ENCODE data around the gene ARL13B.
"Not testable (repeated sequence)": the region's sequence is repeated elsewhere in the genome, so short reads cannot be mapped to it uniquely, and the experiment has no call there.

Gene ARL13B

DNA sequence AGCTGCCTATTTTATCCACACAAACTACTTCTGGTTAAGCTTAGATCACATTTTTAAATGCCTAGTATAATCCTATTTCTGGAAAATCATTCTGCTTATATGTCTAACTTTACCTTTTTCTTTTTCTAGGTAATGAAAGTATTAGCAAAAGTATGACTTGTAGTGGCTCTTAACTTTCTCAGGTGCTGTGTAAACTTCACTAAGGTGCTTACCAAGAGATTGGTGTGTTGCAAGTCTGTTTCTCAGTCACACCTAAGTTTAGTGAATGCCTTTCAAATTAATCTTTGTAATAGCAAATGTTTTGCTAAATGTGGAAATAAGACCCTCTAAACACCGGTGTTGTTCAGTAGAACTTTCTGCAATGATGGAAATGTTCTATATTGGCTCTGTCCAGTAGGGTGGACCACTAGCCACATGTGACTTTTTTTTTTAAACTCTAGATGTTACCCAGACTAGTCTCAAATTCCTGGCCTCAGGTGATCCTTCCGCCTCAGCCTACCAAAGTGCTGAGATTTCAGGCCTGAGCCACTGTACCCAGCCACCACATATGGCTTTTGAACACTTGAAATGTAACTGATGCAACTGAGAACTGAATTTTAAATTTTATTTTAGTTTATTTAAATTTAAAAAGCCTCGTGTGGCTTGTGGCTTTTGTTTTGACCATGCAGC, 22.0 kb downstream of the ARL13B start:
- no peak for DNase-seq

DNA sequence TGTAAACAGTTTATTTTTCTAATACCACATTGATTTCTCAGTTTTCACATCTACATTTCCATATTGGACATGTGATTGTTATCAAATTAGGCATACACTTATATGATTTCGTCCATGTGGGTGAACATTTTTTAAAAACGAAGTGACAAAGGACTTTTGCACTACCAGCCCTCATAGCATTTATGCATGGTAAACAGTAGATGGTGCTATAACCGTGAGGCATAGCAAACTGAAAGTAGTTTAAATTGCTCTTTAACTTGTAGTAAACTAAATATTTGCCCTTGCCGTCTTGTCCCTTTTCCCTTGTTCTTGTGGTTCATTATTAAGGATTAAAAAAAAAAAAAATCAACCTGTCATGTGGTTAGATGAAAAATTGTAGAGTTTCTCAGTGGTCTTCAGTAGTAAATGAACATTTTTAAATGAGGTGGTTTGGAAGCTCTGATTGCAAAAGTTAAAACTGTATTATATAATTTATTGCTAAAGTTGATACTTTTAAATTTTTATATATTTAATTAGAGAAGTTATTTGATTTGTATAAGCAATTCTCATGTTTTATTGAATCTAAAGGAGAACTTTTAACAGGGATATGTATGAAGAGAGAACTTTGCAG, 24.5 kb downstream of the ARL13B start:
- no peak for DNase-seq

DNA sequence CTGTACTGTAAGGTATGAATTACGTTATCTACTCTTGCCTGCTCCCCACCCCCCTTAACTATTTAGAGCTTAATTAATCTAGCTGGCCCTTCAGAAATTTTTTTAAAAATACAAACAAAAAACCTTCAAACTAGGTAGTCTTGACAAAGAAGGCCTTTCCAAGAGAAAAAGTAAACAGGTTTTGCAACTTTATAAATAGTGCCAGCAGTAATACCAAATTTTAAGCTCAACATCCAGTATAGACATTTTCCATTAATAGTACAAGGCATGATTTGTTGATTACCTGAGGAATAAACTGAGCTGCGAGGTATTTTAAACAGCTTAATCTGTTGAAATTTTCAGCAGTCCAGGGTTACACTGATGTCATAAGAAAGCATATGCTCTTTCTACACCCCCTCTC, 28.3 kb downstream of the ARL13B start:
- no peak for DNase-seq

DNA sequence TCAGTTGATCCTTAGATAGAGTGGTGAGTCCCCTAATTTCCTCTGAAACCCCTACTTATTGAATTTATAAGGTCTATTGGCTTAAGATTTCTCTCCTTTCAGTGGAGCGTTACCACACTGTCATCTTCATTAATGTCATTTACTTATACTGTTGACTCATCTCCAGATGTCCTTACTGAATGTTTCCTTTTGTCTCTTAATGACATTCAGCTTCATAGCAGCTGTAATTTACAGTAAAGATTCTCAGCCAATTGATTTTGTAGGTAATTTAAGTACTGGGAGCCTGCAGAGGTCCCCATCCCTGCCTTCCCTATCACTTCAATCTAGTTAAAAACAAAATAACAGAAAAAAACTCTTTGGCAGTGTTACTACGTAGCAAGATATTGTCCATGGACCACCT, 29.7 kb downstream of the ARL13B start:
- DNase-seq: no peak

- no peak for DNase-seq
These were observed 31.3 kb downstream of the ARL13B start for GRCh38 chr3:94011233-94011711.

- DNase-seq: no peak
These were observed 32.2 kb downstream of the ARL13B start for GRCh38 chr3:94012185-94012584.

GRCh38 chr3:94015025-94015424, 35.1 kb downstream of the ARL13B start:
- DNase-seq: no peak

GRCh38 chr3:94019659-94020058, 39.7 kb downstream of the ARL13B start:
- no peak for DNase-seq

DNA sequence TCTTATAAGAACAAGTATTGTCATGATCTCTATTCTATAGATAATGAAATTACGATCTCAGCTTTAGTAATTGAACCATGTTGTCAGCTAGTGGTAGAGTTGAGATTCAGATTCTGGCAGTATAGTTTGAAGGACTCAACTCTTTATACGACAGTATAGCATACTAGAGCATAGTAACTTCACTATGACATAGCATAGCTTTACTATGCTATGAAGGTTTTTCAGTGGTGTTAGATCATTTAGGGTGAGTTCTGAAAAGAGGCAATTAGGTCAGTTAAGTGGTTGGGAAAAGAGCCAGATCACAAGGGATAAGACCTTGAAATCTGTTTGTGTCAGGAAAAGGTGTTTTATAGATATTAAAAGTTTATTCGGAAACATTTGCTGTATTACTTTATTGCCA, 40.3 kb downstream of the ARL13B start:
- DNase-seq: no peak

DNA sequence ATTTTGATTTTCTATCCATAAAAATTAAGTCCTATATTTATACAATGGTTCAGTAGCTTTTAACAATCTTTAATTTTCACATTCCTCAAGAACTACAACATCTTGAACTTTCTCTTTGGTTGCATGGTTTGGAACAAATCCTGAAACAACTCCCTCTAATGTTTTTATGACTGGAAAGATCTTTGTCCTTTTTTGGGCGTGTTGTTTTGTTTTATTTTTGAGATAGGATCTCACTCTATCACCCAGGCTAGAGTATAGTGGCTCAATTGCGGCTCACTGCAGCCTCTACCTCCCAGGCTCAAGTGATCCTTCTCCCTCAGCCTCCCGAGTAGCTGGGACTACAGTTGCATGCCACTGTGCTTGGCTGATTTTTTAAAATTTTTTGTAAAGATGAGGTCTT, 44.4 kb downstream of the ARL13B start:
- DNase-seq: no peak

- DNase-seq: no peak
These were observed 46.7 kb downstream of the ARL13B start for GRCh38 chr3:94026623-94027022.

DNA sequence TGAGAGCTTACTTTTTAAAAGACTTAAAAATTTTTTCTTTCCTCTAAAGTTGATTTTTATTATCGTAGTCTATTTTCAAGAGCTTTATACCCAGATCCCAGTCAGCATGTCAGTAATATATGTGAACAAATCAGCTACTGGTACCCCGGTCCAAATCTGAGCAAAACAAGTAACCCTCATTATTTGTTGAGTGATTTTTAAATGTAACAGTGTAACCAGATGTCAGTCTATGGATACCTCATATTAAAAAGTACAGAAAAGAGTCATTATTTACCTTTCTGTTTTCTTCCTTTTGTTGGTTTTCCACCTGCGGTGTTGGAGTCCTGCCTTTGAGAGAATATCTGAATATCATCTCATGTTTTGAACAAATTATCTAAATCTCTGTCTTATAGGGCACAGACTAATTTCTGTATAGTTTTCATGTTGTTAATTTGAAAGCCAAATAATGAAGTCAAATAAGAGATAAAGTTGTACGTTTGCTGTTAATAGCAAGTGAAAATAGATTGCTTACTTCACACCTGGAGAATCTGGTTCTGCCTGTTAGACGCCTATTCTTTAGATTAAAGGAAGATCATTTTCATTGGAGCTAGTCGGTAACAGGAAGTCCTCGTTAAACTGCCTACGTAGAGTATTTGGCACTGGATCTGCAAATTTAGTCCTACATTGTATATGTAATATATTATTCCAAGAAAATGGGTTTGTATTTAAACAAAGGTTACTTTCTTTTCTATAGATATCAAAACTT, 48.3 kb downstream of the ARL13B start, which contains the start of gene STX19:
Gene STX19 (minus strand): TSS at position 505 of the 745 bp plus-strand sequence. CDS start 13,328 bp downstream, outside the sequence.
- DNase-seq: no peak

DNA sequence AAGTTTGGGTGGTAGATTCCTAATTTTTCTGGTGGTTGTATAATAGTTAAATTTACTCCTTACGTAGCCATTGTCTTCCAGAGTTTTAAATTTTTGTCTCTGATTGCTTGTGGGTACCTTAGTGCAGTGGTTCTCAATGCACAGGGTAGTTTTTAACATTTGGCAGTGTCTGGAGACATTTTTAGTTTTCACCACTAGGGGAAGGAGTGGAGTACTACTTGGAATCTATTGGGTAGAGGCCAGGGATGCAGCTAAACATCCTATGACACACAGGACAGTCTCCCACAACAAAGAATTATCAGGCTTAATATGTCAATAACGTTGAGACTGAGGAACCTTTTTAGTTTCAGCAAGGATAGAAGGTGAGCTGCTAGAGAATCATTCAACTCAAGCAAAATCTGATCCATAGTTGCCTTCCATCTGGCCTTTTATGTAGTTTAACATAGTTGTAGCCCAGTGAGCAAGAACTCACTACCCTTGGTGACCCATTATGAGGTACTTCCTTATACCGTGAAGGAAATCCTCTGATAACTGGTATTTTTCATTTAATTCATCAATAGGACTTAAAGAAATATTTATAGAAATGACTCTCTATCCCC, 57.1 kb downstream of the ARL13B start:
- peak; percentile 17 for DNase-seq

- DNase-seq: no peak
These were observed 63.3 kb downstream of the ARL13B start for GRCh38 chr3:94043285-94043684.

DNA sequence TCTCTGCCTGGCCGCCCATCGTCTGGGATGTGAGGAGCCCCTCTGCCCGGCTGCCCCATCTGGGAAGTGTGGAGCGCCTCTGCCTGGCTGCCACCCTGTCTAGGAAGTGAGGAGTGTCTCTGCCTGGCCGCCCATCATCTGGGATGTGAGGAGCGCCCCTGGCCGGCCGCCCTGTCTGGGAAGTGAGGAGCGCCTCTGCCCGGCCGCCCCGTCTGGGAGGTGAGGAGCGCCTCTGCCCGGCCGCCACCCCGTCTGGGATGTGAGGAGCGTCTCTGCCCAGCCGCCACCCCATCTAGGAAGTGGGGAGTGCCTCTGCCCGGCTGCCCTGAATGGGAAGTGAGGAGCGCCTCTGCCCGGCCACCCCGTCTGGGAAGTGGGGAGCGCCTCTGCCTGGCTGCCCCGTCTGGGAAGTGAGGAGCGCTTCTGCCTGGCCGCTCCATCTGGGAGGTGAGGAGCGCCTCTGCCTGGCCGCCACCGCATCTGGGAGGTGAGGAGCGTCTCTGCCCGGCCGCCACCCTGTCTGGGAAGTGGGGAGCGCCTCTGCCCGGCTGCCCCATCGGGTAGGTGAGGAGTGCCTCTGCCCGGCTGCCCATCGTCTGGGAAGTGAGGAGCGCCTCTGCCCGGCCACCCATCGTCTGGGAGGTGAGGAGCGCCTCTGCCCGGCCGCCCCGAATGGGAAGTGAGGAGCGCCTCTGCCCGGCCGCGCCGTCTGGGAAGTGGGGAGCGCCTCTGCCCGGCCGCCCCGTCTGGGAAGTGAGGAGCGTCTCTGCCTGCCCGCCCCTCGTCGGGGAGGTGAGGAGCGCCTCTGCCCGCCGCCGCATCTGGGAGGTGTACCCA, 64.4 kb downstream of the ARL13B start:
- not testable (repeated sequence) for DNase-seq

DNA sequence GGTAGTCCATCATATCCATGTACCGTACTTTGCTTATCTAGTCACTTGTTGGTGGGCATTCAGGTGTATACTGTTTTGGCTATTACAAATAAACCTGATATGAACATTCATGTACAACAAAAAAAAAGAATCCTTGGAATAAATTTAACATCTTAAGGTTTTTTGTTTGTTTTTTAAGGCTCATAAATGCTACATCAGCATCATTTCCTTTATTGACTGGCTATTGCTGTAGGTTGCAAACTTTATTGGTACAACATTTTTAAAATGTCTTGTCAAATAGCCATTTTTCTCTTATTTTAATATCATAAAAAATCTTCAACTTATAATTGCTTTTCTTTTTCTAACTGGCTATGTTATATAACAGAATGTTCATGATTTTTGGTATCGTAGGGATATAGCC, 66.6 kb downstream of the ARL13B start:
- DNase-seq: no peak

- DNase-seq: no peak
These were observed 69.3 kb downstream of the ARL13B start for GRCh38 chr3:94049267-94049666.

- no peak for DNase-seq
These were observed 70.6 kb downstream of the ARL13B start for GRCh38 chr3:94050546-94050945.

DNA sequence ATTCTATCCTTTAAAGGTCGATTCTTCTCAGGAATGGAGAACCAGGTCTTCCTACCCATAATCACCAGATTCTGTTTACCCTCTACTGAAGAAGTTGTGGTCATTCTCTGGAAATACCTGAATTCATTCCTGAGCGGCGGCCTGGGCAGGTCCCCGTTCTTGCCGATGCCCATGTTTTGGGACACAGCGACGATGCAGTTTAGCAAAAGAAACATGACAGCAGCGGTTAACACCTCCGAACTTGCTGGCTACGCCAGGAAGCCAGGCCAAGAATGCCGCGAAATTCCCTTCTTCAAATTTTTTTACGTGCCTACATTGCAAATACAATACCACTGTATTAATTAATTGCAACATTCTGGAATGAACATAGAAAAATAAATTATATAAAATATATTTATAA, 81.3 kb downstream of the ARL13B start:
- no peak for DNase-seq

- DNase-seq: peak; percentile 39
These were observed 82.8 kb downstream of the ARL13B start, which contains the start of the genes DHFR2 and NSUN3 for GRCh38 chr3:94062513-94063404. TSS of gene DHFR2 (minus strand) at chr3:94062916. CDS start at chr3:94061511, 1,405 bp downstream. TSS of gene NSUN3 (plus strand) at chr3:94063061. CDS start at chr3:94063127, 66 bp downstream.

DNA sequence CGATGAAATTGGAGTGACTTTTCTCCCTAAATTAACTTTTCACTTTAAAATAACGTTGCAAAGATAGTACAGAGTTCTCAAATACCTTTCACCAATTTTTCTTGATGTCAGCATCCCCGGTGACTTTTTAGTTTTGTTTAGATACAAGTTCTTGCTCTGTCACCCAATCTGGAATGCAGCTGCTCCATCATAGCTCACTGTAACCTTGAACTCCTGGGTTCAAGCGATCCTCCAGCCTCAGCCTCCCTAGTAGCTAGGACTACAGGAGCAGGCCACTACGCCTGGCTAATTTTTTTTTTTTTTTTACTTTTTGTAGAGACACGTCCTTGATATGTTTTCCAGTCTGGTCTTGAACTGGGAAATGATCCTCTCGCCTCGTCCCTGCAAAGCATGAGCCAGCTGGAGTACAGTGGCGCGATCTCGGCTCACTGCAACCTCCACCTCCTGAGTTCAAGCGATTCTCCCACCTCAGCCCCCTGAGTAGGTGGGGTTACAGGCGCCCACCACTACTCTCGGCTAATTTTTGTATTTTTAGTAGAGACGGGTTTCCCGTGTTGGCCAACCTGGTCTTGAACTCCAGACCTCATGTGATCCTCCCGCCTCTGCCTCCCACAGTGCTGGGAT, 83.7 kb downstream of the ARL13B start:
- DNase-seq: no peak
